Choroid plexus epithelial cell (primary cell): Measurements from ENCODE around the gene GLYR1.
A peak's percentile ranks its signal among the peaks of the same experiment; 100 is the strongest.

Experiments used
- DNase-seq: peaks from one replicate; pipeline ENCODE4 v3.0.0-alpha.2; 2010; ENCODE audit warnings: low read depth
- H3K4me3 ChIP-seq: 2 replicates; pipeline ENCODE4 v1.5.1; 2011; ENCODE audit warnings: low read depth, mild to moderate bottlenecking, control low read depth, low read length, moderate library complexity
- CTCF ChIP-seq: conservative IDR thresholded peaks from 2 replicates; pipeline ENCODE4 v1.5.1; 2011; ENCODE audit warnings: low read depth, mild to moderate bottlenecking, control low read depth, inconsistent platforms, low read length, moderate library complexity

The GLYR1 gene

GRCh38 chr16:4860727-4861342 is 13.7 kb upstream of the GLYR1 start:
- no peak for TF ChIP-seq CTCF
- DNase-seq = no peak
- no peak overlapping the region for H3K4me3 ChIP-seq

- no peak overlapping the region for H3K4me3 ChIP-seq
- no peak for TF ChIP-seq CTCF
- DNase-seq = peak; percentile 48
Observed at GRCh38 chr16:4859900-4860255, 12.8 kb upstream of the GLYR1 start.

GRCh38 chr16:4859190-4859899 is 12.3 kb upstream of the GLYR1 start:
- no peak for TF ChIP-seq CTCF
- DNase-seq = no peak
- H3K4me3 ChIP-seq = no peak overlapping the region

- H3K4me3 ChIP-seq = no peak overlapping the region
- no peak for DNase-seq
- no peak for TF ChIP-seq CTCF
Observed at GRCh38 chr16:4855804-4856203, 8.7 kb upstream of the GLYR1 start.

- no peak for TF ChIP-seq CTCF
- DNase-seq = no peak
- H3K4me3 ChIP-seq = no peak overlapping the region
Observed at GRCh38 chr16:4855371-4855770, 8.3 kb upstream of the GLYR1 start.

GRCh38 chr16:4852221-4852872 is 5.3 kb upstream of the GLYR1 start:
- TF ChIP-seq CTCF = no peak
- no peak overlapping the region for H3K4me3 ChIP-seq
- DNase-seq = peak; percentile 19
